HFFc6 (cell line): Measurements from ENCODE around the gene KRT6A. TPM values are rescaled to one million over a fixed set of nuclear protein-coding genes. Genes with fewer than 3 reads are reported as not detected.

Experiments
- DNase-seq: peaks from one replicate; pipeline ENCODE4 v3.0.0-alpha.2; 2018
- H3K27ac Mint-ChIP-seq: 2 replicates; pipeline ENCODE4 v1.8.0; 2020; ENCODE audit warnings: mild to moderate bottlenecking, mixed read lengths
- H3K27me3 Mint-ChIP-seq: 2 replicates; pipeline ENCODE4 v1.8.0; 2021; ENCODE audit warnings: mild to moderate bottlenecking, moderate library complexity, mixed read lengths; ENCODE audit not compliant: insufficient read depth
- H3K36me3 Mint-ChIP-seq: 2 replicates; pipeline ENCODE4 v1.8.0; 2021; ENCODE audit warnings: low read depth, mixed read lengths
- H3K4me1 Mint-ChIP-seq: 2 replicates; pipeline ENCODE4 v1.8.0; 2020; ENCODE audit warnings: low read depth, mixed read lengths
- H3K4me3 Mint-ChIP-seq: 2 replicates; pipeline ENCODE4 v1.8.0; 2020; ENCODE audit warnings: mild to moderate bottlenecking, moderate library complexity, mixed read lengths
- H3K9me3 Mint-ChIP-seq: 2 replicates; pipeline ENCODE4 v1.8.0; 2020; ENCODE audit warnings: mild to moderate bottlenecking, mixed read lengths
- total RNA-seq, 6 experiments: library from RNA; stranded (reverse); fragmentation: NEBNext Ultra II Directional; extraction: Animal tissue kit (Norgen Biotek cat#: 25700); gene quantifications; 2 replicates in 1 of 6; 3 replicates in 5 of 6; pipeline ENCODE4 v1.2.3, GENCODE V29; 2021
- TF ChIP-seq, protein P1 (sequence below): fragments of 200-600 bp; sonication (generic); IDR thresholded peaks from 2 replicates; pipeline ENCODE4 v1.5.0; 2021; ENCODE audit warnings: antibody characterized with exemption, mild to moderate bottlenecking

KRT6A gene
- total RNA-seq, 6 experiments from 2014 or later = not detected

- Mint-ChIP-seq H3K27me3 (peaks cover 48% of the 10 kb centered on the region), H3K27ac (no peak overlapping the region), H3K36me3 (no peaks in the 10 kb centered on the region), H3K4me1 (peaks cover 6% of the 10 kb centered on the region; the same call in 1 of the 2 replicates), H3K9me3 (no peaks in the 10 kb centered on the region), H3K4me3 (no peak overlapping the region)
- TF ChIP-seq, protein P1, sequence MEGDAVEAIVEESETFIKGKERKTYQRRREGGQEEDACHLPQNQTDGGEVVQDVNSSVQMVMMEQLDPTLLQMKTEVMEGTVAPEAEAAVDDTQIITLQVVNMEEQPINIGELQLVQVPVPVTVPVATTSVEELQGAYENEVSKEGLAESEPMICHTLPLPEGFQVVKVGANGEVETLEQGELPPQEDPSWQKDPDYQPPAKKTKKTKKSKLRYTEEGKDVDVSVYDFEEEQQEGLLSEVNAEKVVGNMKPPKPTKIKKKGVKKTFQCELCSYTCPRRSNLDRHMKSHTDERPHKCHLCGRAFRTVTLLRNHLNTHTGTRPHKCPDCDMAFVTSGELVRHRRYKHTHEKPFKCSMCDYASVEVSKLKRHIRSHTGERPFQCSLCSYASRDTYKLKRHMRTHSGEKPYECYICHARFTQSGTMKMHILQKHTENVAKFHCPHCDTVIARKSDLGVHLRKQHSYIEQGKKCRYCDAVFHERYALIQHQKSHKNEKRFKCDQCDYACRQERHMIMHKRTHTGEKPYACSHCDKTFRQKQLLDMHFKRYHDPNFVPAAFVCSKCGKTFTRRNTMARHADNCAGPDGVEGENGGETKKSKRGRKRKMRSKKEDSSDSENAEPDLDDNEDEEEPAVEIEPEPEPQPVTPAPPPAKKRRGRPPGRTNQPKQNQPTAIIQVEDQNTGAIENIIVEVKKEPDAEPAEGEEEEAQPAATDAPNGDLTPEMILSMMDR = no peak
- DNase-seq = no peak
These were observed 24.2 kb upstream of the KRT6A start for GRCh38 chr12:52517005-52517835.

GRCh38 chr12:52515927-52516831 lies 23.1 kb upstream of the KRT6A start:
- no peaks in the 10 kb centered on the region; the same call in 1 of the 2 replicates for H3K4me1 Mint-ChIP-seq
- H3K27me3 Mint-ChIP-seq = peaks cover 48% of the 10 kb centered on the region
- no peak overlapping the region for H3K27ac Mint-ChIP-seq
- peaks cover 3% of the 10 kb centered on the region for H3K9me3 Mint-ChIP-seq
- TF ChIP-seq, protein P1 = no peak
- no peak for DNase-seq
- no peaks in the 10 kb centered on the region for H3K36me3 Mint-ChIP-seq
- H3K4me3 Mint-ChIP-seq = no peak overlapping the region

DNA sequence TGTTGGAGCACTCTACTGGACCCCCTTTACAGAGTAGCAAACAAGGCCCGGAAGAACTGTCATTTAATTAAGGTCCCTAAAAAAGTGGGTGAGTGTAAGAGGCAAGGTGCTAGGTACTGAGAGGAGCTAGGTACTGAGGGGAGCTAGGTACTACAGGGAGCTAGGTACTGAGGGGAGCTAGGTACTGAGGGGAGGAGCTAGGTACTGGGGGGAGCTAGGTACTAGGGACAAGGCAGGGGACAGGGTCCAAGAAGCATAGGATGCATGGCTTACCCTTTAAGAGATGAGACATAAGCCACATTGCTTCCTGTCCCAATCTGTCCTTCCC lies 22.2 kb upstream of the KRT6A start:
- no peaks in the 10 kb centered on the region for H3K36me3 Mint-ChIP-seq
- no peaks in the 10 kb centered on the region for H3K4me1 Mint-ChIP-seq
- H3K27me3 Mint-ChIP-seq = peaks cover 45% of the 10 kb centered on the region
- TF ChIP-seq, protein P1 = no peak
- H3K27ac Mint-ChIP-seq = no peak overlapping the region
- no peak overlapping the region for H3K4me3 Mint-ChIP-seq
- DNase-seq = no peak
- H3K9me3 Mint-ChIP-seq = peaks cover 8% of the 10 kb centered on the region

DNA sequence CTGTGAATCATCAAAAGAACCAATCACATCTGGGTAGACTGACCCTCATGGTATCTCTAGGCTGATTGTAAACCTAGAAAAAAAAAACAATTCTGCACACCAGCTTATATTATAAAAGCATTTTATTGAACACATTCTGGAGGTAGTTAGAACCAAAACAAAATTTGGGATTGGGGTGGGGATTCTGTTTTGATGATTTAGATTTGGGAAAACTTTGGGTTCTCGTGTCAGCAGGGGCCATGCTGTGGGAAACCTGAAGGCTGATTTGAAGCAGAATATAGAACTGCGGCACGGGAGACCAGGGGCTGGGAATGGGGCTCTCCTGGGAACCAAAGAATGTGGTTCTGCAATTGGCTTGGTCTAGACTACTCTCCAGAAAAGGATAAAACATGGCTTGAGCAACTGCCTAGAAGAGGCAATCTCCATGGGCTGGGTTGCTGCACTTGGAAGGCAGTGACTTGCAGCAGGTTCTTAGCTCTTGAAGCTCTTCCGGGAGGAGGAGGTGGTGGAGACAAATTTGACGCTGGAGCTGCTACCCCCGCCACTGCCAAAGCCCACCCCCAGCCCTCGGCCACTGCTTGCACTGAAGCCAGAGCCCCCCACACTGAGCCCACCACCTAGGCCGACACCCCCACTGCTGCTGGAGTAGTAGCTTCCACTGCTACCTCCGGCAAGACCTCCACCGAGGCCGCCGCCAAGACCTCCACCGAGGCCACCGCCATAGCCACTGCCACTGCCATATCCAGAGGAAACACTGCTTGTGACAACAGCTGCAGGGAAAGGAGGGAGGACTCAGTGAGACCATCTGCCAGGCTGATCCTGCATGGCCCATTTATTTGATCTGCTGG lies 21.6 kb upstream of the KRT6A start:
- Mint-ChIP-seq H3K9me3 (peaks cover 10% of the 10 kb centered on the region), H3K4me1 (no peaks in the 10 kb centered on the region), H3K36me3 (no peaks in the 10 kb centered on the region), H3K27me3 (peaks cover 47% of the 10 kb centered on the region), H3K4me3 (no peak overlapping the region), H3K27ac (no peak overlapping the region)
- DNase-seq = no peak
- TF ChIP-seq, protein P1 = no peak

- Mint-ChIP-seq H3K27me3 (peaks cover 41% of the 10 kb centered on the region), H3K36me3 (no peaks in the 10 kb centered on the region)
- TF ChIP-seq, protein P1 = no peak
These were observed 20.7 kb upstream of the KRT6A start for GRCh38 chr12:52513736-52514135.

More at GRCh38 chr12:52513736-52514135, 20.7 kb upstream of the KRT6A start:
- DNase-seq = no peak
- H3K4me1 Mint-ChIP-seq = no peaks in the 10 kb centered on the region
- H3K27ac Mint-ChIP-seq = no peak overlapping the region
- no peak overlapping the region for H3K4me3 Mint-ChIP-seq
- peaks cover 10% of the 10 kb centered on the region for H3K9me3 Mint-ChIP-seq
